Dermis microvascular lymphatic vessel endothelial cell (primary cell): ENCODE data around the gene CLOCK. TPM values are rescaled to one million over a fixed set of nuclear protein-coding genes. Genes with fewer than 3 reads are reported as not detected.

ENCODE experiments used
- DNase-seq, 2 donors: peaks; one replicate each; pipeline versions ENCODE4 v3.0.0 to v3.0.0-alpha.2; 2010; ENCODE audit warnings: low read depth in 2 of 2
- total RNA-seq: library from RNA; depleted of rRNA; stranded (reverse); fragments of >200 nt; gene quantifications from 2 replicates; pipeline ENCODE4 v1.2.1, GENCODE V29; 2014

CLOCK gene
- total RNA-seq, 1 donor from 2014 or later, result 16.6 TPM

DNA sequence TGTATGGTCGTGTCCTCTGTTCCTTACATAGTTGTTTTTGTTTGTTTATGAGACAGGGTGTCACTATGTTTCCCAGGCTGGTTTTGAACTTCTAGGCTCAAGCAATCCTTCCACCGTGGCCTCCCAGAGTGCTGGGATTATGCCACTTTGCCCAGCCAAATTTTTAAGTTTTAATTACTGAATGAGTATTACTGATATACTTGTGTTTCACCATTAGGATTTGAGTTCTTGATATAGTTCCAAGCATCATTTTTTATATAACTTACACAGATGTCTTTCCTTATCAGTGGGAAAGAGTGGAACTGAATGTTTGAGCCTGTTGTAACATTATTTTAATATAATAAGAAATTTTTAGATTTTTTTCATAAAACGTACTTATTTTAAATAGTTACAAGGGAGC lies 130.5 kb downstream of the CLOCK start:
- DNase-seq, result no peak

DNA sequence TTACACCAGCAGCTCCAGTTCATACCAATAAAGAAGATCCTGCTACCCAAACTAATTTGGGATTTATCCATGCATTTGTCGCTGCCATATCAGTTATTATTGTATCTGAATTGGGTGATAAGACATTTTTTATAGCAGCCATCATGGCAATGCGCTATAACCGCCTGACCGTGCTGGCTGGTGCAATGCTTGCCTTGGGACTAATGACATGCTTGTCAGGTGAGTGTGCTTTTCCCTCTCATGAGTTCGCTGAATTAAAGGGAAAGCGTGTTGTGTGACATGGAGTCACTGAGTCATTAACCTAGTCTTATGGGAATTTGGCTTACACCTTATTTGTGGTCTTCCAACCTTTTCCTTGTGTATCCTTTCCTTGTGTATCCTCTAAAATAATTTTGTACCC lies 135.1 kb downstream of the CLOCK start:
- no peak for DNase-seq

GRCh38 chr4:55410431-55410830 lies 136.3 kb downstream of the CLOCK start:
- DNase-seq, result no peak

DNA sequence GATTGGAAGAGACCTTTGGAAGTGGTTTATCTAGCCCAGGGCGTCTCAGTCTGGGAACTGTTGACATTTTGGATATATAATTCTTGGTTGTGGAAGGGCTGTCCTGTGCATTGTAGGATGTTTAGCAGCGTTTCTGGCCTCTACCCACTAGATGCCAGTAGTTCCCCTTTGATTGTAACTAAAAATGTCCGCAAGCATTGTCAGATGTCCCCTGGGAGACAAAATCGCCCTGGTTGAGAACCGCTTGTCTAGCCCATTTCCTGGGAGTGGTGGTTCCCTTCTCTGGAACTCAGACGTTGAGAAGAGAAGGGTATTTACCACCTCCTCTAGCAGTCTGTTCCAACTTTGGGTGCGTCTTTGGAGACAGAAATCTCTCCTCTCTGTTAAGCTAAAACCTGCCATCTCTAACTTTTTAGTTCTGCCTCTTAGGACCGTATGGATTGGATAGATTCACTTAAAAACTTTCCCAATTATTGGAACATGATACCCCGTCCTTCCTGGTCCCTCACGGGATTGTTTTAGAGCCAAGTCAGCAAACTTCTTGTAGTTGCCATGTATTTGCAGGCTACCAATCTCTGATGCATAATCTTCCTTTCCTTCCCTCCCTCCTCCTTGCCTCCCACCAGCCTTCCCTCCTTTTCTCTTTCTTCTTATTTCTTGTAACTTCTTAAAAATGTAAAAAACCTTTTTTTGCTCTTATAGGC lies 137.1 kb downstream of the CLOCK start:
- DNase-seq, result peak in 1 of 2 donors; percentile 14

GRCh38 chr4:55407764-55408163 lies 138.9 kb downstream of the CLOCK start:
- no peak for DNase-seq

DNA sequence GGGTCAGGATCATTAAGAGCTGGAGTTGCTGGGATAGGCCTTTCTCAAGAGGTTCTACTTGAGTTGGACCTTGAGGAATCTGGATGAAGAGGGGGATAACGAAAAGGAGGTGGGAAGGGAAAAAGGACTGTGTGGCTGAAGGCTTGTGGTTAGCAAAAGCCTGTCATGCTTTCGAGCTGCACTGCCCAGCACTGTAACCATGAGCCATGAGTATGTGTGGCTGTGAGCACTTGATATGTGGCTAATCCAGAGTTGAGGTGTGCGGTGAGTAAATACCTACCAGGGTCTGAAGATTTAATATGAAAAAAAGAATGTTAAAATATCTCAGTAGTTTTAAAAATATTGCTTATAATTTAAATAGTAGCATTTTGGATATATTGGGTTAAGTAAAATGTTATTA lies 139.6 kb downstream of the CLOCK start:
- no peak for DNase-seq

DNA sequence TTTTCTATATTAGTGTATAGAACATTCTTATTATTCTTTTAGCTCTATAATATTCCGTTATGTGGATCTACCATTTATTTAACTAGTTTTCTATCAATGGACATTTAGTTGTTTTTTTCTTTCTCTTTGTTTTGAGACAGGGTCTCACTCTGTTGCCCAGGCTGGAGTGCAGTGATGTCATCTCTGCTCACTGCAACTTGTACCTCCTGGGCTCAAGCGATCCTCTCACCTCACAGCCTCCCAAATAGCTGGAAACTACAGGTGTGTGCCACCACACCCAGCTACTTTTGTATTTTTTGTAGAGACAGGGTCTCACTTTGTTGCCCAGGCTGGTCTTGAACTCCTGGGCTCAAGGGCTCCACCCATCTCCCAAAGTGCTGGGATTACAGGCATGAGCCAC lies 140.2 kb downstream of the CLOCK start:
- no peak for DNase-seq

- no peak for DNase-seq
Observed at GRCh38 chr4:55405073-55405472, 141.6 kb downstream of the CLOCK start.

DNA sequence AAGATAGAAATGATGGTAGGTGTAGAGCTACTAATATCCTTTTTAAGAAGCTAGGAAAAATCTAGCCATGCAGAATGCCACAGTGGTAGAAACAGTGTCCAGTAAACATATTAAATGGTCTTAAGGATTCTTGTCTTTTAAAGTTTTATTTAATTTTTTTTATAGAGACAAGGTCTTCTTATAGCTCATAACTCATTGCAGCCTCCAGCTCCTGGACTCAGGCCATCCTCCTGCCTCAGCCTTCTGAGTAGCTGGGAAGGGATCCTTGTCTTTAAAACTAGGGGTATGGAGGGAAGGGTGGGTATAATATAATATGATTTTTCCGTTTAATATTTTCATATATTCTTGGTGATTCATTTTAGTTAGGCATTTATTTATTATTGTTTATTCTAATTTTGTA lies 147.1 kb downstream of the CLOCK start:
- no peak for DNase-seq

DNA sequence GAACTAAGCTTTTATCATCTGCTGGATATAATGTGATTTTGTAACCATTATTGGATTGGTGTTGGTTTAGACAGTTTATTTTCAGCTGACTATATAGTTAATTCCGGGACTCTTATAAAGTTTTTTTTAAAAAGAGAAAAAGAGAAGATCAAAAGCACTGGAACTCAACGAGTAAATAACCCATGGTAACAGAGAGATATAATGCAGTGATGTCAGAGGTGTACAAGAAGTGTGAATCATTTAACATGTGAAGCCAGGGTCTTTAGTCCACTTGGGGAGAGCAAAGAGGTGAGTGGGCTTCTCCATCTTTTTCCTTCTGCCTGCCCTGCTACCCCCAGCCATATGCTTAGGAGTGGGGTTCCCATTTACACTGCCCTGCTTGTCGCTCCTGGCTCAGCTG lies 147.7 kb downstream of the CLOCK start:
- DNase-seq, result peak in 1 of 2 donors; percentile 44

GRCh38 chr4:55398461-55398860 lies 148.2 kb downstream of the CLOCK start:
- peak in 1 of 2 donors; percentile 10 for DNase-seq

- DNase-seq, result peak in 1 of 2 donors; percentile 22
Observed at GRCh38 chr4:55397520-55398321, 149.0 kb downstream of the CLOCK start.

DNA sequence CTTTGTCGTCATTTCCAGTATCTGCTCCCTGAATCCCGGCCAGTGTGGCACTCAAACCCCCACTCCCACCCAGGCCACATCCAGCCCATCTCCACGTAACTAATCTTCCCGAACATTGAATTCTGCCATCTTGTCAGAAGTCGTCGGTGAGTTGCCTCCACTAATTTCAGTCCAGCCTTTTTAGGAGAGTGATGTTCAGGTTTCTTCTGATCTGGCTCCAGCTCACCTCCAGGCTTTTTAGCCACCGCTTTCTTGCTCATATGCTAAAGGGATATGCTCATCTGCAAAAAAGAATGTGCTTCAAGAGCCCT lies 149.6 kb downstream of the CLOCK start:
- no peak for DNase-seq

- DNase-seq, result peak in 1 of 2 donors; percentile 46
Observed at GRCh38 chr4:55396308-55397125, 150.2 kb downstream of the CLOCK start.

DNA sequence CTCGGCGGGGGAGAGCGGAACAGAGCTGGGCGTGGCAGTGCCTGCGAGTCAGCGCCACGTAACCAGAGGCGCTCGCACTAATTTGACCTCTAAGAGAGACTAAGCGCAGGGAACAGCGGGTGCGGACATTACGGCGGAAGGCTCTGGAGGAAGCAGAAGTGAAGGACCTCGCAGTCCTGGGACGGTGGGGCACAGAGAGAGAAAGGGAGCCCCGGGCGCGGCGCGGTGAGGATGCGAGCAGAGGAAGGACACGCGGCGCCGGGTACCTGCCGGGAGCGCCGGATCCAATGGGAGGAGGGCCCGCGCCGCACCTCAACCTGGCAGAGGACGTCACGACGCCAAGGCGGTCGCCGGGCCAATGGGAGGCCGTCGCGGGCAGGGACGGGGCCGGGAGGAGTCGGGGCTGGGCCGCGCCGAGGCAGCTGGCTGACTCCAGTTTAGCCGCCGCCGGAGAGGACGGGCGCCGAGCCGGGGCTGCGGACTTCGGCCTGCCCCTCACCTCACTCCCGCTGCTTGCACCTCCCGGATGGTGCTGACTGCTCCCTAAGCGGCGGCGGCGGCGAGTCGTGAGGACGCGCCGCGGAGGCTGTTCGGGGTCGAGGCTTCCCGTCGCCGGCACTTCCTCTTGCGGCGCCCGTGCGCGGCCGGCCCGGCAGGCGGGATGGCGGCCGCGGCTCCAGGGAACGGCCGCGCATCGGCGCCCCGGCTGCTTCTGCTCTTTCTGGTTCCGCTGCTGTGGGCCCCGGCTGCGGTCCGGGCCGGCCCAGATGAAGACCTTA lies 151.0 kb downstream of the CLOCK start, which contains the start of gene TMEM165:
TMEM165 (plus strand) TSS at position 429 of the 779 bp plus-strand sequence; CDS start at position 662, 233 bp downstream.
- DNase-seq, result peak; percentile 58 to 91

- no peak for DNase-seq
Observed at GRCh38 chr4:55395218-55395528, 151.5 kb downstream of the CLOCK start.

DNA sequence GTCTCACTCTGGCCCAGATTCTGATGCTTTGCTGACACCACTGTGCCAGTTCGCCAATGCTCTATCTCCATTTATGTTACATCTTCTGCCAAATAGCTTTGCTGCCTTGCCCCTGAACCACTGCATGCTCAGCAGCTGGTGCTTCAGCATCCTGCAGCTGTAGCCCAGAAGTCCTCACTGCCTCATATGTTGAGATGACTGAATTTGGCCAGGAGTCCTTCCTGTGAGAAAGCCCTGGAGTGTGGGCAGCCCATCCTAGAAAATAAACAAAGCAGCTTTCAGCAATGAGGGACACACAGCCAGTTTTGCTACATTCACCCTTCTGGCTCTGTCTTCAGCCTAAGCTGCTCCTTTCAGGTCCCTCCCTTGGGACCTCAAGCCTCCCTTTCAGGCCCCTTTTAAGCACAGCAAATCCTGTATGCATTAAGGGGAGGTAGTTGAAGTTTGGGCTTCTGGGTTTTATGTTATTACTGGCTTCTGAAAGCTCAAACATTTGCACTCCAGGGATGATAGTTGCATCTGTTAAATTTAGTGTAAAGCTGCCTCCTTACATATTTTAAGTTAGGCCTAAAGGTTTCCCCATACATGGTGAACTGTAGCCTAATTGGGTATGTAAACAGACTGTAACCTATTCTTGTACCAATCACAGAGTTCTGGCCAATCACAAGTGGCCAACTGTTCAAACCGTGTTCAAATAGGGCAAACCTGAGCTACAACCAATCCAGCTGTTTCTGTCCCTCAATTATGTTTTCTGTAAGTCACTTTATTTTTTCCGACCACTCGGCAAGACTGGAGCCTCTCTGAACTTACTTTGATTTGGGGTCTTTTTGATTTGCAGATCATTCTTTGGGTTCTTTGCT lies 153.0 kb downstream of the CLOCK start:
- DNase-seq, result no peak

- no peak for DNase-seq
Observed at GRCh38 chr4:55386840-55387239, 159.9 kb downstream of the CLOCK start.

- DNase-seq, result peak in 1 of 2 donors; percentile 28
Observed at GRCh38 chr4:55386073-55386472, 160.6 kb downstream of the CLOCK start.

- DNase-seq, result no peak
Observed at GRCh38 chr4:55385201-55385649, 161.5 kb downstream of the CLOCK start.
